Breast epithelium (tissue), 3 donors: Measurements from ENCODE around the gene TAPBPL.

Source experiments
- CTCF ChIP-seq, 3 donors: fragments of 450-650 bp; IDR thresholded peaks; one replicate each; pipeline ENCODE4 v1.5.1; 2016 to 2017; ENCODE audit warnings: antibody characterized with exemption in 3 of 3, mild to moderate bottlenecking in 3 of 3, moderate library complexity in 3 of 3
- POLR2A ChIP-seq: fragments of 450-650 bp; IDR thresholded peaks from one replicate; pipeline ENCODE4 v1.6.1; 2016; ENCODE audit warnings: antibody characterized with exemption, mild to moderate bottlenecking, moderate library complexity
- POLR2AphosphoS5 ChIP-seq, 3 donors: sonication (generic); formaldehyde crosslinking; IDR thresholded peaks; one replicate each; pipeline ENCODE4 v1.6.1; 2017; ENCODE audit warnings: antibody characterized with exemption in 3 of 3

- TF ChIP-seq POLR2AphosphoS5 (IDR thresholded peaks at IDR 0.05) (no peak), CTCF (IDR thresholded peaks at IDR 0.05) (no peak), POLR2A (no peak)
Observed at GRCh38 chr12:6463216-6463615, 11.4 kb downstream of the TAPBPL start.
